Mesendoderm (in vitro differentiated cells): ENCODE results near the gene ZFP69.

ENCODE experiments used
- DNase-seq: peaks from one replicate; pipeline ENCODE4 v3.0.0; 2013
- H2AK5ac ChIP-seq: 2 replicates; pipeline ENCODE4 v1.6.1; 2013; ENCODE audit warnings: low read length, inconsistent platforms
- H2BK120ac ChIP-seq: 2 replicates; pipeline ENCODE4 v1.6.1; 2013; ENCODE audit warnings: low read depth, mild to moderate bottlenecking, low read length, moderate library complexity, mixed read lengths
- H2BK15ac ChIP-seq: replicated peaks from 2 replicates; pipeline ENCODE4 v1.6.1; 2013; ENCODE audit warnings: low read depth, mild to moderate bottlenecking, moderate library complexity
- H2BK5ac ChIP-seq: 2 replicates; pipeline ENCODE4 v1.6.1; 2013; ENCODE audit warnings: low read length, inconsistent platforms
- H3K18ac ChIP-seq: 2 replicates; pipeline ENCODE4 v1.6.1; 2013; ENCODE audit warnings: mild to moderate bottlenecking, low read length, mixed read lengths
- H3K23ac ChIP-seq: one replicate; pipeline ENCODE4 v1.6.1; 2013; ENCODE audit warnings: low read length
- H3K27ac ChIP-seq: 2 replicates; pipeline ENCODE4 v1.5.1; 2013; ENCODE audit warnings: low read depth, mild to moderate bottlenecking, inconsistent platforms, low read length, moderate library complexity
- H3K27me3 ChIP-seq: 2 replicates; pipeline ENCODE4 v1.6.1; 2013; ENCODE audit warnings: low read length, control low read depth, mild to moderate bottlenecking, inconsistent platforms; ENCODE audit not compliant: insufficient read depth, poor library complexity
- H3K36me3 ChIP-seq: 2 replicates; pipeline ENCODE4 v1.6.1; 2013; ENCODE audit warnings: low read length, inconsistent platforms; ENCODE audit not compliant: control insufficient read depth, insufficient read depth
- H3K4ac ChIP-seq: one replicate; pipeline ENCODE4 v1.6.1; 2013; ENCODE audit warnings: low read depth, mild to moderate bottlenecking, low read length, moderate library complexity
- H3K4me1 ChIP-seq: 2 replicates; pipeline ENCODE4 v1.6.1; 2013; ENCODE audit warnings: low read depth, low read length, inconsistent platforms; ENCODE audit not compliant: control insufficient read depth
- H3K4me2 ChIP-seq: 2 replicates; pipeline ENCODE4 v1.6.1; 2013; ENCODE audit warnings: low read length
- H3K4me3 ChIP-seq: 2 replicates; pipeline ENCODE4 v1.5.1; 2013; ENCODE audit warnings: mild to moderate bottlenecking, low read length
- H3K56ac ChIP-seq: one replicate; pipeline ENCODE4 v1.6.1; 2013; ENCODE audit warnings: low read length
- H3K79me1 ChIP-seq: 2 replicates; pipeline ENCODE4 v1.6.1; 2013; ENCODE audit warnings: low read length, inconsistent platforms
- H3K79me2 ChIP-seq: 2 replicates; pipeline ENCODE4 v1.6.1; 2013; ENCODE audit warnings: mild to moderate bottlenecking, low read length; ENCODE audit not compliant: control insufficient read depth, insufficient read depth
- H3K9ac ChIP-seq: 2 replicates; pipeline ENCODE4 v1.6.1; 2013; ENCODE audit warnings: low read length, inconsistent platforms
- H4K5ac ChIP-seq: one replicate; pipeline ENCODE4 v1.6.1; 2013; ENCODE audit warnings: low read length
- H4K8ac ChIP-seq: one replicate; pipeline ENCODE4 v1.6.1; 2013; ENCODE audit warnings: low read depth, mild to moderate bottlenecking, control low read depth, low read length, moderate library complexity
- WGBS: extraction: QIAGEN DNeasy Blood & Tissue Kit; methylation state at CpG from one replicate; pipeline ENCODE4 v1.1.7; 2013; ENCODE audit warnings: low lambda C conversion rate, missing lambda C conversion rate; ENCODE audit not compliant: insufficient coverage; ENCODE audit errors: extremely low coverage; 5-methylcytosine and 5-hydroxymethylcytosine counted together

The ZFP69 gene

GRCh38 chr1:40454873-40455272 is 22.2 kb upstream of the ZFP69 start:
- Histone ChIP-seq H2BK5ac (no peak overlapping the region), H3K56ac (no peak overlapping the region), H2AK5ac (no peak overlapping the region), H3K18ac (no peak overlapping the region), H3K79me2 (no peaks in the 10 kb centered on the region), H3K36me3 (peaks cover 2% of the 10 kb centered on the region), H3K4ac (no peak overlapping the region), H3K9ac (no peak overlapping the region), H4K5ac (no peak overlapping the region), H2BK15ac (no peak overlapping the region), H3K27ac (no peak overlapping the region), H3K27me3 (no peaks in the 10 kb centered on the region), H3K4me3 (no peak overlapping the region), H2BK120ac (no peak overlapping the region), H3K4me1 (peaks cover 4% of the 10 kb centered on the region), H3K23ac (no peak overlapping the region), H3K79me1 (no peaks in the 10 kb centered on the region), H4K8ac (no peak overlapping the region), H3K4me2 (no peak overlapping the region)
- DNase-seq, result no peak
- no CpG with 5 or more reads among the region's 1 CpG for WGBS

- Histone ChIP-seq H4K5ac (no peak overlapping the region), H3K79me2 (no peaks in the 10 kb centered on the region), H3K9ac (no peak overlapping the region), H3K27me3 (no peaks in the 10 kb centered on the region), H3K4ac (no peak overlapping the region), H3K4me1 (no peaks in the 10 kb centered on the region), H3K79me1 (no peaks in the 10 kb centered on the region), H2BK120ac (no peak overlapping the region), H3K56ac (no peak overlapping the region), H2BK15ac (no peak overlapping the region), H3K18ac (no peak overlapping the region), H3K4me2 (no peak overlapping the region), H2BK5ac (no peak overlapping the region), H3K36me3 (peaks cover 1% of the 10 kb centered on the region), H3K23ac (no peak overlapping the region), H3K4me3 (no peak overlapping the region), H4K8ac (no peak overlapping the region), H3K27ac (no peak overlapping the region), H2AK5ac (no peak overlapping the region)
- WGBS, result no CpG with 5 or more reads among the region's 3 CpGs
- DNase-seq, result peak; percentile 36
Measured at GRCh38 chr1:40462956-40463590, 14.0 kb upstream of the ZFP69 start.

GRCh38 chr1:40469327-40469726 is 7.8 kb upstream of the ZFP69 start:
- H3K56ac ChIP-seq, result no peak overlapping the region
- no peak overlapping the region for H3K18ac ChIP-seq
- H3K4me3 ChIP-seq, result no peak overlapping the region
- no peak overlapping the region for H2BK5ac ChIP-seq
- H3K4me1 ChIP-seq, result no peaks in the 10 kb centered on the region
- H3K27ac ChIP-seq, result no peak overlapping the region
- H2AK5ac ChIP-seq, result no peak overlapping the region
- no CpG with 5 or more reads among the region's 2 CpGs for WGBS
- no peak overlapping the region for H2BK15ac ChIP-seq
- H2BK120ac ChIP-seq, result no peak overlapping the region
- H3K4me2 ChIP-seq, result no peak overlapping the region
- H3K79me1 ChIP-seq, result no peaks in the 10 kb centered on the region
- no peak overlapping the region for H4K5ac ChIP-seq
- no peaks in the 10 kb centered on the region for H3K79me2 ChIP-seq
- no peak overlapping the region for H4K8ac ChIP-seq
- H3K4ac ChIP-seq, result no peak overlapping the region
- no peak overlapping the region for H3K23ac ChIP-seq
- DNase-seq, result no peak
- H3K27me3 ChIP-seq, result no peaks in the 10 kb centered on the region
- H3K36me3 ChIP-seq, result no peaks in the 10 kb centered on the region
- no peak overlapping the region for H3K9ac ChIP-seq

GRCh38 chr1:40475268-40475667 is 1.8 kb upstream of the ZFP69 start:
- no peak overlapping the region for H2BK15ac ChIP-seq
- no peak overlapping the region for H3K27ac ChIP-seq
- H3K4me3 ChIP-seq, result no peak overlapping the region
- no peak overlapping the region for H2BK5ac ChIP-seq
- H3K27me3 ChIP-seq, result no peaks in the 10 kb centered on the region
- no peak overlapping the region for H4K8ac ChIP-seq
- no peak overlapping the region for H3K23ac ChIP-seq
- no peak overlapping the region for H4K5ac ChIP-seq
- no peak overlapping the region for H3K4ac ChIP-seq
- no peak overlapping the region for H3K9ac ChIP-seq
- no peak overlapping the region for H2BK120ac ChIP-seq
- no peak overlapping the region for H3K18ac ChIP-seq
- no peaks in the 10 kb centered on the region for H3K36me3 ChIP-seq
- H3K79me2 ChIP-seq, result no peaks in the 10 kb centered on the region
- peaks cover 2% of the 10 kb centered on the region for H3K4me1 ChIP-seq
- WGBS, result no CpG with 5 or more reads among the region's 2 CpGs
- no peak overlapping the region for H3K56ac ChIP-seq
- no peak overlapping the region for H2AK5ac ChIP-seq
- H3K79me1 ChIP-seq, result no peaks in the 10 kb centered on the region
- H3K4me2 ChIP-seq, result no peak overlapping the region
- no peak for DNase-seq

- DNase-seq, result no peak
- Histone ChIP-seq H2BK15ac (no peak overlapping the region), H3K36me3 (no peaks in the 10 kb centered on the region), H3K4me2 (peak overlapping the region; percentile 89), H4K8ac (peak overlapping the region; percentile 60), H2AK5ac (no peak overlapping the region), H3K79me2 (no peaks in the 10 kb centered on the region), H3K23ac (peak overlapping the region; percentile 29), H3K56ac (peak overlapping the region; percentile 92), H4K5ac (no peak overlapping the region), H3K4me3 (peak overlapping the region; percentile 75), H3K27me3 (no peaks in the 10 kb centered on the region), H3K18ac (peak overlapping the region; percentile 95), H3K27ac (no peak overlapping the region), H2BK5ac (no peak overlapping the region), H3K9ac (peak overlapping the region; percentile 84), H3K79me1 (no peaks in the 10 kb centered on the region), H2BK120ac (no peak overlapping the region), H3K4me1 (peaks cover 2% of the 10 kb centered on the region), H3K4ac (no peak overlapping the region)
- WGBS, result no CpG with 5 or more reads among the region's 17 CpGs
Measured at GRCh38 chr1:40477678-40478053, 576 bp downstream of the ZFP69 start.

GRCh38 chr1:40478276-40478675 is 1.2 kb downstream of the ZFP69 start:
- H3K4me1 ChIP-seq, result peaks cover 2% of the 10 kb centered on the region
- DNase-seq, result no peak
- no peak overlapping the region for H4K5ac ChIP-seq
- H2BK5ac ChIP-seq, result no peak overlapping the region
- H3K4me2 ChIP-seq, result no peak overlapping the region
- H4K8ac ChIP-seq, result no peak overlapping the region
- H3K56ac ChIP-seq, result no peak overlapping the region
- H3K79me1 ChIP-seq, result no peaks in the 10 kb centered on the region
- no peak overlapping the region for H3K27ac ChIP-seq
- no peak overlapping the region for H3K23ac ChIP-seq
- H2BK15ac ChIP-seq, result no peak overlapping the region
- no peak overlapping the region for H3K18ac ChIP-seq
- H2AK5ac ChIP-seq, result no peak overlapping the region
- no peak overlapping the region for H2BK120ac ChIP-seq
- H3K4me3 ChIP-seq, result no peak overlapping the region
- WGBS, result no CpG with 5 or more reads among the region's 2 CpGs
- no peaks in the 10 kb centered on the region for H3K79me2 ChIP-seq
- H3K36me3 ChIP-seq, result no peaks in the 10 kb centered on the region
- H3K27me3 ChIP-seq, result no peaks in the 10 kb centered on the region
- no peak overlapping the region for H3K4ac ChIP-seq
- no peak overlapping the region for H3K9ac ChIP-seq
